Measurements from ENCODE around the gene TLX3. TPM values are rescaled to one million over a fixed set of nuclear protein-coding genes. Genes with fewer than 3 reads are reported as not detected.

The TLX3 gene
- total RNA-seq, 4 donors from 2014 or later = not detected

GRCh38 chr5:171291371-171291770, 17.7 kb upstream of the TLX3 start:
- no peak for TF ChIP-seq CTCF (IDR thresholded peaks at IDR 0.05; ENCODE audit: low read depth)

GRCh38 chr5:171295299-171295698, 13.7 kb upstream of the TLX3 start:
- TF ChIP-seq CTCF (IDR thresholded peaks at IDR 0.05; ENCODE audit: low read depth) = no peak

- no peak for TF ChIP-seq CTCF (IDR thresholded peaks at IDR 0.05; ENCODE audit: low read depth)
Observed at GRCh38 chr5:171295801-171296200, 13.2 kb upstream of the TLX3 start.

- no peak for TF ChIP-seq CTCF (IDR thresholded peaks at IDR 0.05; ENCODE audit: low read depth)
Observed at GRCh38 chr5:171299228-171299627, 9.8 kb upstream of the TLX3 start.

- TF ChIP-seq CTCF (IDR thresholded peaks at IDR 0.05; ENCODE audit: low read depth) = no peak
Observed at GRCh38 chr5:171299851-171300250, 9.2 kb upstream of the TLX3 start.

GRCh38 chr5:171300358-171300757, 8.7 kb upstream of the TLX3 start:
- no peak for TF ChIP-seq CTCF (IDR thresholded peaks at IDR 0.05; ENCODE audit: low read depth)

- no peak for TF ChIP-seq CTCF (IDR thresholded peaks at IDR 0.05; ENCODE audit: low read depth)
Observed at GRCh38 chr5:171306166-171306565, 2.9 kb upstream of the TLX3 start.
